HepG2 (cell line): ENCODE results near the gene SORD. TPM values are rescaled to one million over a fixed set of nuclear protein-coding genes. Genes with fewer than 3 reads are reported as not detected.

Source experiments
- ATF1 ChIP-seq: IDR thresholded peaks from 2 replicates; pipeline ENCODE4 v1.6.1; 2016; ENCODE audit warnings: mild to moderate bottlenecking, control low read depth
- DNMT1 ChIP-seq: sonication (generic); formaldehyde crosslinking; IDR thresholded peaks from 2 replicates; pipeline ENCODE4 v1.5.1; 2020; ENCODE audit warnings: mild to moderate bottlenecking, missing genetic modification reagents
- EED ChIP-seq: sonication (generic); formaldehyde crosslinking; IDR thresholded peaks from 2 replicates; pipeline ENCODE4 v1.5.0; 2020; ENCODE audit warnings: mild to moderate bottlenecking, missing genetic modification reagents
- EP300 ChIP-seq, 3 experiments: sonication (generic) in 1 of 3; formaldehyde crosslinking in 1 of 3; IDR thresholded peaks; 2 replicates each; pipeline versions ENCODE4 v1.5.1 to v1.6.1; 2011 to 2020; ENCODE audit warnings: low read depth in 2 of 3, low read length in 2 of 3, borderline replicate concordance in 1 of 3, improper control_type of control experiment in 1 of 3, mild to moderate bottlenecking in 1 of 3, missing genetic modification reagents in 1 of 3, moderate library complexity in 1 of 3
- HBP1 ChIP-seq: IDR thresholded peaks from 2 replicates; pipeline ENCODE4 v1.6.1; 2016; ENCODE audit warnings: low read depth, control low read depth
- HIC2 ChIP-seq: sonication (generic); formaldehyde crosslinking; IDR thresholded peaks from 2 replicates; pipeline ENCODE4 v1.9.0; 2022; ENCODE audit warnings: low read depth, missing genetic modification reagents
- HINFP ChIP-seq: sonication (generic); formaldehyde crosslinking; IDR thresholded peaks from 2 replicates; pipeline ENCODE4 v1.4.0; 2020; ENCODE audit warnings: low read depth, mild to moderate bottlenecking, missing genetic modification reagents
- IRF1 ChIP-seq: sonication (generic); formaldehyde crosslinking; IDR thresholded peaks from 2 replicates; pipeline ENCODE4 v1.4.0; 2020; ENCODE audit warnings: low read depth, mild to moderate bottlenecking, missing genetic modification reagents
- KAT8 ChIP-seq: IDR thresholded peaks from 2 replicates; pipeline ENCODE4 v1.6.1; 2016; ENCODE audit warnings: missing genetic modification reagents, missing compliant biosample characterization
- KDM3A ChIP-seq: IDR thresholded peaks from 2 replicates; pipeline ENCODE4 v1.6.1; 2018; ENCODE audit warnings: low read depth, missing compliant biosample characterization
- KLF13 ChIP-seq: sonication (generic); formaldehyde crosslinking; IDR thresholded peaks from 2 replicates; pipeline ENCODE4 v1.4.0; 2020; ENCODE audit warnings: mild to moderate bottlenecking, missing genetic modification reagents
- RXRB ChIP-seq: IDR thresholded peaks from 2 replicates; pipeline ENCODE4 v1.6.1; 2016; ENCODE audit warnings: borderline replicate concordance, missing genetic modification reagents, missing compliant biosample characterization
- ZNF510 ChIP-seq: sonication (generic); formaldehyde crosslinking; IDR thresholded peaks from 2 replicates; pipeline ENCODE4 v1.4.0; 2020; ENCODE audit warnings: low read depth, mild to moderate bottlenecking, missing genetic modification reagents
- ZNF614 ChIP-seq: IDR thresholded peaks from 2 replicates; pipeline ENCODE4 v1.6.1; 2018; ENCODE audit warnings: missing biosample characterization, missing genetic modification reagents, inconsistent platforms, borderline replicate concordance
- ZNF703 ChIP-seq: sonication (generic); formaldehyde crosslinking; IDR thresholded peaks from 2 replicates; pipeline ENCODE4 v1.5.1; 2020; ENCODE audit warnings: missing genetic modification reagents, mild to moderate bottlenecking, moderate library complexity, borderline replicate concordance
- ZNF768 ChIP-seq: sonication (generic); formaldehyde crosslinking; IDR thresholded peaks from 2 replicates; pipeline ENCODE4 v1.4.0; 2020; ENCODE audit warnings: missing genetic modification reagents
- ZNF781 ChIP-seq: sonication (generic); formaldehyde crosslinking; IDR thresholded peaks from 2 replicates; pipeline ENCODE4 v1.5.1; 2020; ENCODE audit warnings: borderline replicate concordance, mild to moderate bottlenecking, missing genetic modification reagents; ENCODE audit errors: not compliant biosample characterization
- ZNF784 ChIP-seq: sonication (generic); formaldehyde crosslinking; IDR thresholded peaks from 2 replicates; pipeline ENCODE4 v1.5.1; 2020; ENCODE audit warnings: missing genetic modification reagents, mild to moderate bottlenecking, borderline replicate concordance
- ZNF800 ChIP-seq: sonication (generic); formaldehyde crosslinking; IDR thresholded peaks from 2 replicates; pipeline ENCODE4 v1.4.0; 2020; ENCODE audit warnings: missing genetic modification reagents
- polyA plus RNA-seq, 8 experiments: library from polyadenylated mRNA; depleted of rRNA in 3 of 8; stranded (reverse) in 7 of 8; unstranded in 1 of 8; fragments of >200 nt; fragmentation: Illumina TruSeq in 4 of 8; extraction: Trizol in 4 of 8; gene quantifications; 2 replicates each; pipeline versions ENCODE4 v1.2.1 to v1.2.3, GENCODE V29; 2011 to 2016; ENCODE audit warnings: low read depth in 4 of 8, missing spikeins in 1 of 8, mixed read lengths in 1 of 8; ENCODE audit not compliant: insufficient read depth in 1 of 8
- total RNA-seq, 5 experiments: library from RNA; depleted of rRNA; stranded (reverse); fragments of >200 nt; fragmentation: Illumina TruSeq; extraction: Trizol; gene quantifications; 2 replicates each; pipeline ENCODE4 v1.2.3, GENCODE V29; 2016; ENCODE audit warnings: low read depth in 1 of 5

Gene SORD
- total and polyA plus RNA-seq, 2 of the 13 experiments (the other 11 are each of a cell fraction or from before 2014, with no cell fraction given), result 59.1 to 95.3 TPM

- TF ChIP-seq KLF13 (CRISPR knock-in tag) (no peak; the same call in 1 of the 2 replicates), ZNF614 (CRISPR knock-in tag) (no peak), EP300 (IDR thresholded peaks at IDR 0.05; ENCODE audit: low read depth in 2 of 2, low read length in 2 of 2) (no peak), EP300 (CRISPR knock-in tag; IDR thresholded peaks at IDR 0.05; ENCODE audit: borderline replicate concordance) (no peak), ATF1 (CRISPR knock-in tag) (no peak), HINFP (CRISPR knock-in tag) (peak; percentile 61; the same call in 1 of the 2 replicates), DNMT1 (CRISPR knock-in tag) (peak; percentile 89; the same call in 1 of the 2 replicates), ZNF768 (CRISPR knock-in tag) (peak; percentile 44), ZNF703 (CRISPR knock-in tag) (peak; percentile 36; the same call in 1 of the 2 replicates), ZNF800 (no peak; the same call in 1 of the 2 replicates), ZNF510 (CRISPR knock-in tag) (peak; percentile 75; the same call in 1 of the 2 replicates), RXRB (CRISPR knock-in tag) (no peak), EED (no peak), KAT8 (CRISPR knock-in tag) (peak; percentile 38; the same call in 1 of the 2 replicates), KDM3A (CRISPR knock-in tag) (no peak), IRF1 (CRISPR knock-in tag) (no peak), HIC2 (CRISPR knock-in tag) (peak; percentile 67), HBP1 (CRISPR knock-in tag) (peak; percentile 81; the same call in 1 of the 2 replicates), ZNF784 (CRISPR knock-in tag) (peak; percentile 65; the same call in 1 of the 2 replicates), ZNF781 (CRISPR knock-in tag) (no peak)
These were observed at the start of gene SORD (continued) for GRCh38 chr15:45022871-45023658.
